CD14-positive monocyte (primary cell): ENCODE measurements around the gene GAD2. TPM values are rescaled to one million over a fixed set of nuclear protein-coding genes. Genes with fewer than 3 reads are reported as not detected.

Experiments used
- DNase-seq, 3 donors: peaks; one replicate each; pipeline ENCODE4 v3.0.0-alpha.2; 2011 to 2022
- H2AFZ ChIP-seq: 2 replicates; pipeline ENCODE4 v1.6.0; 2012; ENCODE audit warnings: mild to moderate bottlenecking, low read depth, low read length, inconsistent platforms; ENCODE audit not compliant: insufficient read depth, poor library complexity, severe bottlenecking
- H3K27ac ChIP-seq, 2 donors: 1 replicate in 1 of 2; 2 replicates in 1 of 2; pipeline ENCODE4 v1.5.1; 2012 to 2013; ENCODE audit warnings: low read length in 2 of 2, control low read depth in 1 of 2, inconsistent platforms in 1 of 2, low read depth in 1 of 2, mild to moderate bottlenecking in 1 of 2
- H3K27me3 ChIP-seq, 2 donors: one replicate each; pipeline versions ENCODE4 v1.6.0 to v1.6.1; 2011 to 2013; ENCODE audit warnings: low read length in 2 of 2; ENCODE audit not compliant: control insufficient read depth in 2 of 2, insufficient read depth in 2 of 2
- H3K36me3 ChIP-seq, 2 donors: replicated peaks in 1 of 2; 1 replicate in 1 of 2; 2 replicates in 1 of 2; pipeline versions ENCODE4 v1.5.1 to v1.6.1; 2012 to 2013; ENCODE audit warnings: low read length in 2 of 2, control low read depth in 1 of 2, inconsistent platforms in 1 of 2, mild to moderate bottlenecking in 1 of 2; ENCODE audit not compliant: insufficient read depth in 2 of 2, control insufficient read depth in 1 of 2
- H3K4me1 ChIP-seq, 2 donors: 1 replicate in 1 of 2; 2 replicates in 1 of 2; pipeline versions ENCODE4 v1.5.1 to v1.6.1; 2012 to 2013; ENCODE audit warnings: low read length in 2 of 2, control low read depth in 1 of 2, inconsistent platforms in 1 of 2, mild to moderate bottlenecking in 1 of 2, moderate library complexity in 1 of 2; ENCODE audit not compliant: insufficient read depth in 2 of 2, control insufficient read depth in 1 of 2
- H3K4me2 ChIP-seq: replicated peaks from 2 replicates; pipeline ENCODE3; 2012; ENCODE audit warnings: low read length, moderate library complexity, mild to moderate bottlenecking; ENCODE audit not compliant: poor library complexity, severe bottlenecking; ENCODE audit errors: extremely low read depth
- H3K4me3 ChIP-seq, 3 experiments: fragments of 200-600 bp in 1 of 3; sonication (generic) in 1 of 3; replicated peaks in 1 of 3; 1 replicate in 2 of 3; 2 replicates in 1 of 3; pipeline ENCODE4 v1.5.1; 2011 to 2013; ENCODE audit warnings: low read length in 3 of 3, mild to moderate bottlenecking in 3 of 3, control low read depth in 2 of 3, low read depth in 2 of 3, inconsistent platforms in 1 of 3, moderate library complexity in 1 of 3
- H3K79me2 ChIP-seq: 2 replicates; pipeline ENCODE4 v1.6.0; 2012; ENCODE audit warnings: mild to moderate bottlenecking, control low read depth, inconsistent platforms, low read length, moderate library complexity; ENCODE audit not compliant: insufficient read depth
- H3K9ac ChIP-seq: 2 replicates; pipeline ENCODE4 v1.6.0; 2017; ENCODE audit warnings: low read length, mild to moderate bottlenecking; ENCODE audit not compliant: insufficient read depth, poor library complexity, severe bottlenecking
- H3K9me3 ChIP-seq, 2 donors: replicated peaks in 1 of 2; 1 replicate in 1 of 2; 2 replicates in 1 of 2; pipeline versions ENCODE4 v1.5.1 to v1.6.1; 2012 to 2013; ENCODE audit warnings: low read length in 2 of 2, control low read depth in 1 of 2; ENCODE audit not compliant: control insufficient read depth in 1 of 2, insufficient read depth in 1 of 2
- H4K20me1 ChIP-seq: 2 replicates; pipeline ENCODE4 v1.6.0; 2012; ENCODE audit warnings: mild to moderate bottlenecking, low read length, control low read depth, moderate library complexity; ENCODE audit not compliant: insufficient read depth
- H3K27ac Mint-ChIP-seq, 7 donors: one replicate each; pipeline ENCODE4 v1.8.0; 2020; ENCODE audit warnings: mild to moderate bottlenecking in 7 of 7, mixed read lengths in 7 of 7, moderate library complexity in 6 of 7, inconsistent platforms in 2 of 7
- H3K27me3 Mint-ChIP-seq, 3 donors: one replicate each; pipeline ENCODE4 v1.8.0; 2021 to 2022; ENCODE audit warnings: low read depth in 3 of 3, mild to moderate bottlenecking in 3 of 3, mixed read lengths in 3 of 3, moderate library complexity in 3 of 3, inconsistent platforms in 1 of 3
- H3K36me3 Mint-ChIP-seq, 2 donors: one replicate each; pipeline ENCODE4 v1.8.0; 2020; ENCODE audit warnings: mixed read lengths in 2 of 2, inconsistent platforms in 1 of 2, mild to moderate bottlenecking in 1 of 2
- H3K4me1 Mint-ChIP-seq: one replicate; pipeline ENCODE4 v1.8.0; 2020; ENCODE audit warnings: mild to moderate bottlenecking, mixed read lengths
- H3K4me3 Mint-ChIP-seq, 2 donors: one replicate each; pipeline ENCODE4 v1.8.0; 2020; ENCODE audit warnings: mild to moderate bottlenecking in 2 of 2, mixed read lengths in 2 of 2, moderate library complexity in 1 of 2
- H3K9me3 Mint-ChIP-seq, 7 donors: one replicate each; pipeline ENCODE4 v1.8.0; 2020 to 2022; ENCODE audit warnings: mixed read lengths in 7 of 7, mild to moderate bottlenecking in 6 of 7, moderate library complexity in 6 of 7, inconsistent platforms in 2 of 7
- CTCF ChIP-seq: fragments of 200-600 bp; IDR thresholded peaks from one replicate; pipeline ENCODE4 v1.8.0; 2022; ENCODE audit warnings: antibody characterized with exemption, mild to moderate bottlenecking
- WGBS: methylation state at CpG from one replicate; pipeline ENCODE4 v1.1.5; 2013; ENCODE audit warnings: missing lambda C conversion rate; ENCODE audit not compliant: insufficient coverage; 5-methylcytosine and 5-hydroxymethylcytosine counted together
- intact Hi-C, 2 donors: fragments of 100-400 bp; cut with micrococcal nuclease; formaldehyde crosslinking; loops; one replicate each; pipeline versions ENCODE4 v1.15.0 to v1.15.1; 2023
- polyA plus RNA-seq, 3 donors: library from polyadenylated mRNA; depleted of rRNA in 1 of 3; unstranded in 2 of 3; stranded (reverse) in 1 of 3; fragments of 300-500 nt in 2 of 3; fragments of >200 nt in 1 of 3; fragmentation: Illumina TruSeq in 2 of 3; gene quantifications; 1 replicate in 2 of 3; 2 replicates in 1 of 3; pipeline ENCODE4 v1.2.3, GENCODE V29; 2012 to 2021

GAD2 gene
- polyA plus RNA-seq, 3 donors: not detected

- Histone ChIP-seq H3K9ac (no peak overlapping the region), H3K9me3 (peaks cover 0 to 50% of the 10 kb centered on the region in 2 donors), H3K4me3 (no peak overlapping the region), H3K4me1 (no peaks in the 10 kb centered on the region), H3K27ac (no peak overlapping the region), H2AFZ (no peak overlapping the region), H3K79me2 (no peaks in the 10 kb centered on the region), H3K27me3 (peaks cover 86 to 98% of the 10 kb centered on the region in 2 donors), H4K20me1 (no peaks in the 10 kb centered on the region), H3K4me2 (no peak overlapping the region), H3K36me3 (no peaks in the 10 kb centered on the region)
- WGBS: under 1% methylated on average over 57 of the region's 57 CpGs
- intact Hi-C loops: no loop called here
- no peak for DNase-seq
- H3K9me3 Mint-ChIP-seq: peaks cover 0 to 29% (median 21%) of the 10 kb centered on the region in 7 donors
- peaks cover 19 to 96% (median 92%) of the 10 kb centered on the region in 3 donors for H3K27me3 Mint-ChIP-seq
- H3K36me3 Mint-ChIP-seq: peaks cover 0 to 11% of the 10 kb centered on the region in 2 donors
- peak overlapping the region in 1 of 2 donors; percentile 88 for H3K4me3 Mint-ChIP-seq
- no peak for TF ChIP-seq CTCF
- H3K27ac Mint-ChIP-seq: no peak overlapping the region
- peaks cover 17% of the 10 kb centered on the region for H3K4me1 Mint-ChIP-seq
Observed at GRCh38 chr10:26215935-26216584, 514 bp upstream of the GAD2 start.

- TF ChIP-seq CTCF: no peak
- peak overlapping the region in 1 of 2 donors; percentile 88 for H3K4me3 Mint-ChIP-seq
- H3K27ac Mint-ChIP-seq: no peak overlapping the region
- DNase-seq: no peak
- Histone ChIP-seq H3K79me2 (no peaks in the 10 kb centered on the region), H3K9ac (no peak overlapping the region), H3K4me3 (no peak overlapping the region), H3K4me1 (no peaks in the 10 kb centered on the region), H3K27ac (no peak overlapping the region), H3K4me2 (no peak overlapping the region), H3K27me3 (peaks cover 87 to 98% of the 10 kb centered on the region in 2 donors), H2AFZ (no peak overlapping the region), H3K36me3 (no peaks in the 10 kb centered on the region), H4K20me1 (no peaks in the 10 kb centered on the region), H3K9me3 (peaks cover 0 to 36% of the 10 kb centered on the region in 2 donors)
- peaks cover 0 to 9% of the 10 kb centered on the region in 2 donors for H3K36me3 Mint-ChIP-seq
- H3K9me3 Mint-ChIP-seq: peaks cover 0 to 26% (median 17%) of the 10 kb centered on the region in 7 donors
- intact Hi-C loops: no loop called here
- H3K27me3 Mint-ChIP-seq: peaks cover 34 to 98% (median 96%) of the 10 kb centered on the region in 3 donors
- peaks cover 15% of the 10 kb centered on the region for H3K4me1 Mint-ChIP-seq
- WGBS: 1% methylated on average over 64 of the region's 64 CpGs
Observed at GRCh38 chr10:26217396-26218086, 967 bp downstream of the GAD2 start.
